Mesendoderm (in vitro differentiated cells): ENCODE data around the gene BABAM2. TPM values are rescaled to one million over a fixed set of nuclear protein-coding genes. Genes with fewer than 3 reads are reported as not detected.

Source experiments
- DNase-seq: peaks from one replicate; pipeline ENCODE4 v3.0.0; 2013
- H2AK5ac ChIP-seq: 2 replicates; pipeline ENCODE4 v1.6.1; 2013; ENCODE audit warnings: low read length, inconsistent platforms
- H2BK120ac ChIP-seq: 2 replicates; pipeline ENCODE4 v1.6.1; 2013; ENCODE audit warnings: low read depth, mild to moderate bottlenecking, low read length, moderate library complexity, mixed read lengths
- H2BK15ac ChIP-seq: replicated peaks from 2 replicates; pipeline ENCODE4 v1.6.1; 2013; ENCODE audit warnings: low read depth, mild to moderate bottlenecking, moderate library complexity
- H2BK5ac ChIP-seq: 2 replicates; pipeline ENCODE4 v1.6.1; 2013; ENCODE audit warnings: low read length, inconsistent platforms
- H3K18ac ChIP-seq: 2 replicates; pipeline ENCODE4 v1.6.1; 2013; ENCODE audit warnings: mild to moderate bottlenecking, low read length, mixed read lengths
- H3K23ac ChIP-seq: one replicate; pipeline ENCODE4 v1.6.1; 2013; ENCODE audit warnings: low read length
- H3K27ac ChIP-seq: 2 replicates; pipeline ENCODE4 v1.5.1; 2013; ENCODE audit warnings: low read depth, mild to moderate bottlenecking, inconsistent platforms, low read length, moderate library complexity
- H3K27me3 ChIP-seq: 2 replicates; pipeline ENCODE4 v1.6.1; 2013; ENCODE audit warnings: low read length, control low read depth, mild to moderate bottlenecking, inconsistent platforms; ENCODE audit not compliant: insufficient read depth, poor library complexity
- H3K36me3 ChIP-seq: 2 replicates; pipeline ENCODE4 v1.6.1; 2013; ENCODE audit warnings: low read length, inconsistent platforms; ENCODE audit not compliant: control insufficient read depth, insufficient read depth
- H3K4ac ChIP-seq: one replicate; pipeline ENCODE4 v1.6.1; 2013; ENCODE audit warnings: low read depth, mild to moderate bottlenecking, low read length, moderate library complexity
- H3K4me1 ChIP-seq: 2 replicates; pipeline ENCODE4 v1.6.1; 2013; ENCODE audit warnings: low read depth, low read length, inconsistent platforms; ENCODE audit not compliant: control insufficient read depth
- H3K4me2 ChIP-seq: 2 replicates; pipeline ENCODE4 v1.6.1; 2013; ENCODE audit warnings: low read length
- H3K4me3 ChIP-seq: 2 replicates; pipeline ENCODE4 v1.5.1; 2013; ENCODE audit warnings: mild to moderate bottlenecking, low read length
- H3K56ac ChIP-seq: one replicate; pipeline ENCODE4 v1.6.1; 2013; ENCODE audit warnings: low read length
- H3K79me1 ChIP-seq: 2 replicates; pipeline ENCODE4 v1.6.1; 2013; ENCODE audit warnings: low read length, inconsistent platforms
- H3K79me2 ChIP-seq: 2 replicates; pipeline ENCODE4 v1.6.1; 2013; ENCODE audit warnings: mild to moderate bottlenecking, low read length; ENCODE audit not compliant: control insufficient read depth, insufficient read depth
- H3K9ac ChIP-seq: 2 replicates; pipeline ENCODE4 v1.6.1; 2013; ENCODE audit warnings: low read length, inconsistent platforms
- H4K5ac ChIP-seq: one replicate; pipeline ENCODE4 v1.6.1; 2013; ENCODE audit warnings: low read length
- H4K8ac ChIP-seq: one replicate; pipeline ENCODE4 v1.6.1; 2013; ENCODE audit warnings: low read depth, mild to moderate bottlenecking, control low read depth, low read length, moderate library complexity
- WGBS: extraction: QIAGEN DNeasy Blood & Tissue Kit; methylation state at CpG from one replicate; pipeline ENCODE4 v1.1.7; 2013; ENCODE audit warnings: low lambda C conversion rate, missing lambda C conversion rate; ENCODE audit not compliant: insufficient coverage; ENCODE audit errors: extremely low coverage; 5-methylcytosine and 5-hydroxymethylcytosine counted together
- polyA plus RNA-seq, 2 experiments: library from polyadenylated mRNA; stranded (reverse); fragments of 200-250 nt; gene quantifications; one replicate each; pipeline ENCODE4 v1.2.3, GENCODE V29; 2013

The BABAM2 gene
- 21.5 TPM for polyA plus RNA-seq (2013, experiment 1 of 2)
- polyA plus RNA-seq (2013, experiment 2 of 2) = 21.5 TPM

DNA sequence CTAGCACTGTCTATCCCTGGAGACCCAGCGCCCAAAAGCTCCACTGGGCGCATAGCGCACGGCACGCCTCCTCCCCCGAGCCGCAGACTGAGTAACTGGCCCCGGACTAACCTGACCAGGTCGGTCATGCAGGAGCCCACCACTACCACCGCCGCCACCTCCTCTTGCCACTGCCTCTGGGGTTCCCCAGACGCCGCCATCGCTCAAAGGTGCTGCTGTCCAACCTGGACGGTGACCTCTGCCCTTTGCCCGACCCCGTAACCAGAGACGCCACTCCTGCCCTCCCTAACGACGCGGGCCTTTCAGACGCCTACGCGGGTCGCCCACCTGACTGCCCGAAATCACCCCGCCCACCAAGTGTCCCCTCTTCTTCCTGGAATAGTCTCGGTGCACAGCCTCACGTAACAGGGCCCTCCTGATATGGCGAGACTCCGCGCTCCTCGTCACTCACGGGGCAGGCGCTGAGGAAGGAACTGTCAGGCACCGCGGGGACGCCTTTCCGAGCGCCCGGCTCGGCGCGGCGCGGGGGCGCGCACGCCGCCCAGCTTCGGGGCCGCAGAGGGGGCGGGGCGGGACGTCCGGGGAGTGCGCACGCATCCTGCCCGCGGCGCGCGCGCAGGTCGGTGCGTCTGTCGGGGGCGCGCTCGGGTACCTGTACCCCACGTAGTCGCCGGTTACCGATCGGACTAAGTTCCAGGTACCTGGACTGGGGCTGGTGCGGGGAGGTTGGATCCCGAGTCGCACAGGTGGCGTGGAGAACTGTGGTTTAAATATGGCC lies at the start of gene BABAM2, which contains the start of gene RBKS:
Gene BABAM2 (plus strand): TSS at position 584 of the 778 bp plus-strand sequence. CDS start 3,828 bp downstream, outside the sequence.
Gene RBKS (minus strand): TSS at position 242 of the 778 bp plus-strand sequence. CDS start 42 bp downstream, at position 200.
- peak within 1 kb of the TSS; percentile 47 for H4K5ac ChIP-seq
- DNase-seq = peak; percentile 87
- no CpG with 5 or more reads among the region's 79 CpGs for WGBS
- H3K79me2 ChIP-seq = no peaks in the 10 kb centered on the region
- H2BK5ac ChIP-seq = no peak within 1 kb of the TSS
- H3K27ac ChIP-seq = peak within 1 kb of the TSS; percentile 69
- peak within 1 kb of the TSS; percentile 89 for H3K56ac ChIP-seq
- no peaks in the 10 kb centered on the region for H3K36me3 ChIP-seq
- peak within 1 kb of the TSS; percentile 96 for H3K4ac ChIP-seq
- no peak within 1 kb of the TSS for H3K23ac ChIP-seq
- peak within 1 kb of the TSS; percentile 91 for H3K4me2 ChIP-seq
- no peak within 1 kb of the TSS for H2BK15ac ChIP-seq
- no peaks in the 10 kb centered on the region for H3K27me3 ChIP-seq
- H3K4me3 ChIP-seq = peak within 1 kb of the TSS; percentile 92
- peak within 1 kb of the TSS; percentile 88 for H3K9ac ChIP-seq
- H2BK120ac ChIP-seq = no peak within 1 kb of the TSS
- peaks cover 1% of the 10 kb centered on the region for H3K79me1 ChIP-seq
- peak within 1 kb of the TSS; percentile 7 for H4K8ac ChIP-seq
- no peaks in the 10 kb centered on the region for H3K4me1 ChIP-seq
- H2AK5ac ChIP-seq = no peak within 1 kb of the TSS
- no peak within 1 kb of the TSS for H3K18ac ChIP-seq

DNA sequence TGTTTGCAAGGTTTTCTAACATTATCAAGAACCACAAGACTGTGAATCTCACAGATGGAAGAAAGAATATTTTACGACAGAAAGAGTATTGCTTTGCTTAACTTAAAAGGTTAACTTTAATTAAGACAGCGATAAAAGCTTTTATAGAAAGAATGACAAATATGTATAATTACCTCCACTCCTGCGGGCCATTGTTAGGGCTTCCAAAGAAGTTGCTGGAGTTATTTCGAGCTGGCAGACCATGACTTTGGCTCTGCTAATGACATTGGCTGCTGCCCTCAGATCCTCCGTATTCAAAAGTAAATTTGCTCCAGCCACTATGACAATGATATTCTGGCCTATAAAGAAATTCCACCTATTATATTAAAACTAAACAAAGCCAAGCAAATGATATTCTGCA lies 47.6 kb upstream of the BABAM2 start:
- Histone ChIP-seq H4K8ac (no peak overlapping the region), H3K4ac (no peak overlapping the region), H3K9ac (no peak overlapping the region), H2AK5ac (no peak overlapping the region), H3K18ac (no peak overlapping the region), H2BK120ac (no peak overlapping the region), H3K36me3 (no peaks in the 10 kb centered on the region), H3K4me1 (no peaks in the 10 kb centered on the region), H4K5ac (no peak overlapping the region), H3K23ac (no peak overlapping the region), H2BK5ac (no peak overlapping the region), H3K79me1 (no peaks in the 10 kb centered on the region), H3K4me3 (no peak overlapping the region), H3K79me2 (no peaks in the 10 kb centered on the region), H3K27me3 (no peaks in the 10 kb centered on the region), H3K4me2 (no peak overlapping the region), H3K56ac (no peak overlapping the region), H3K27ac (no peak overlapping the region), H2BK15ac (no peak overlapping the region)
- no peak for DNase-seq
- WGBS = no CpG with 5 or more reads among the region's 5 CpGs

DNA sequence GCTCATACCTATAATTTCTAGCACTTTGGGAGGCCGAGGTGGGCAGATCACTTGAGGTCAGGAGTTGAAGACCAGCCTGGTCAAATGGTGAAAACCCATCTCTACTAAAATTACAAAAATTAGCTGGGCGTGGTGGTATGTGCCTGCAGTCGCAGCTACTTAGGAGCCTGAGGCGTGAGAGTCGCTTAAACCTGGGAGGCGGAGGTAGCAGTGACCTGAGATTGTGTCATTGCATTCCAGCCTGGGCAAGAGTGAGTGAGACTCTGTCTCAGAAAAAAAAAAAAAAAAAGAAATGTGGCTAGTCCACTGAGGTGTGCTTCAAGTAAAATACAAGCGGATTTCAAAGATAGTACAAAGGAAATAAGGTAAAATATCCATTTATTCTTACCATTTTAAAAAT lies 46.5 kb upstream of the BABAM2 start:
- H3K36me3 ChIP-seq = no peaks in the 10 kb centered on the region
- H3K4me1 ChIP-seq = no peaks in the 10 kb centered on the region
- H2AK5ac ChIP-seq = no peak overlapping the region
- no peak overlapping the region for H4K5ac ChIP-seq
- H3K79me1 ChIP-seq = no peaks in the 10 kb centered on the region
- H3K18ac ChIP-seq = no peak overlapping the region
- no peak overlapping the region for H3K4me2 ChIP-seq
- no peaks in the 10 kb centered on the region for H3K79me2 ChIP-seq
- no peak overlapping the region for H2BK15ac ChIP-seq
- no peak overlapping the region for H3K23ac ChIP-seq
- no peak overlapping the region for H3K4me3 ChIP-seq
- no peak overlapping the region for H2BK120ac ChIP-seq
- no peak overlapping the region for H2BK5ac ChIP-seq
- DNase-seq = peak; percentile 50
- H3K27me3 ChIP-seq = no peaks in the 10 kb centered on the region
- no CpG with 5 or more reads among the region's 7 CpGs for WGBS
- H3K4ac ChIP-seq = no peak overlapping the region
- H3K27ac ChIP-seq = no peak overlapping the region
- no peak overlapping the region for H3K56ac ChIP-seq
- H3K9ac ChIP-seq = no peak overlapping the region
- no peak overlapping the region for H4K8ac ChIP-seq

DNA sequence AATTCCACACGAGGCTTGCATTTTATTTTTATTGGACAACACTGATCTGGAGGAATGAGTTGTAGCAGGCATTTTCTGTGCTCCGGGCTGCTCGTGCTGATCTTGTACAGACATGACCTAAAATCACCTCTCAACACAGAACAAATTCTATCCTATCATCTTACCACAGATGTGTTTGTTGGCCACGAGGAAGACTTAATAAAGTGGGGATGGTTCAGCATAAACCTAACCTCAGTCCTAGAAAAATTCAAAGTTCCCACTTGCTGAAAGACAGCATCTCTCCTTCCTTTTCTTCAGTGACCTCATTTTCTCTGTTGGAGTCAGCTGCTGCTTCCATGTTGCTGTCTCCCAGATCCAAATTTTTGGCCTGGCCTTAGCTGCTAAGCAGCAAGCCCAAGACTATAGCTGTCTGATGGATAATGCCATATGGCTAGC lies 45.7 kb upstream of the BABAM2 start:
- WGBS = no CpG with 5 or more reads among the region's 4 CpGs
- Histone ChIP-seq H3K4me1 (no peaks in the 10 kb centered on the region), H3K27me3 (no peaks in the 10 kb centered on the region), H3K27ac (no peak overlapping the region), H3K36me3 (no peaks in the 10 kb centered on the region), H2BK5ac (no peak overlapping the region), H3K23ac (no peak overlapping the region), H4K5ac (no peak overlapping the region), H3K4me2 (no peak overlapping the region), H3K18ac (no peak overlapping the region), H2BK120ac (no peak overlapping the region), H2BK15ac (no peak overlapping the region), H3K79me2 (no peaks in the 10 kb centered on the region), H3K9ac (no peak overlapping the region), H3K56ac (no peak overlapping the region), H3K79me1 (no peaks in the 10 kb centered on the region), H4K8ac (no peak overlapping the region), H3K4ac (no peak overlapping the region), H2AK5ac (no peak overlapping the region), H3K4me3 (no peak overlapping the region)
- no peak for DNase-seq

DNA sequence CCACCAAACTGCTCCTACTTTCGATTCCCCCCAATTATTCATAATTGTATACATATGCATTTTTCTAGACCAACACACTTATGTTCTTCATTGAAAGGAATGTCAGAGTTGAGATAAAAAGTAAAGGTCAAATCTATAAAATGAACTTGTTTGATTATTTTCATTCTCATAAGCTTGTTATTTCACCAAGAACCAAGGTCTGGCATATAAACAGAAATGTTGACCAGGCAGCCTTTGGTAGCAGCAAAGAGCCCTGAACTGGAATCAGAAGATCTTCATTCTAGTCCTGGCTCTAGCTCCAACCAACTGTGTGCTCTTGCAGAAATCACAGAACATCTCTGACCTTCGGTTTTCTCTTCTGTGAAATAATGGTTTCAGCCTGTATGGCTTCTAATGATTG lies 43.2 kb upstream of the BABAM2 start:
- Histone ChIP-seq H2BK120ac (no peak overlapping the region), H3K56ac (no peak overlapping the region), H3K4me1 (no peaks in the 10 kb centered on the region), H2BK5ac (no peak overlapping the region), H3K18ac (no peak overlapping the region), H4K8ac (no peak overlapping the region), H3K4me3 (no peak overlapping the region), H4K5ac (no peak overlapping the region), H3K36me3 (no peaks in the 10 kb centered on the region), H3K4me2 (no peak overlapping the region), H3K79me1 (no peaks in the 10 kb centered on the region), H3K27me3 (no peaks in the 10 kb centered on the region), H3K9ac (no peak overlapping the region), H3K23ac (no peak overlapping the region), H3K27ac (no peak overlapping the region), H3K4ac (no peak overlapping the region), H3K79me2 (no peaks in the 10 kb centered on the region), H2BK15ac (no peak overlapping the region), H2AK5ac (no peak overlapping the region)
- WGBS = 100% methylated on average over 1 of the region's 2 CpGs
- no peak for DNase-seq
